Left cardiac atrium (tissue), 4 donors: Measurements from ENCODE around the gene AHNAK2. TPM values are rescaled to one million over a fixed set of nuclear protein-coding genes. Genes with fewer than 3 reads are reported as not detected.
"Not testable (repeated sequence)": the region's sequence is repeated elsewhere in the genome, so short reads cannot be mapped to it uniquely, and the experiment has no call there.

Experiments
- ATAC-seq, 2 donors: fragments of 200-7000 bp; cut with Tn5 transposase; one replicate each; pipeline ENCODE4 v1.9.1; 2020; ENCODE audit warnings: mild to moderate bottlenecking in 2 of 2, moderate library complexity in 2 of 2
- DNase-seq: peaks from one replicate; pipeline ENCODE4 v3.0.0-alpha.2; 2020
- intact Hi-C, 2 donors: fragments of 100-400 bp; cut with DNase I; formaldehyde crosslinking; loops; one replicate each; pipeline versions ENCODE4 v1.14.1 to v1.15.1; 2022 to 2023
- total RNA-seq, 2 donors: library from RNA; stranded (reverse); fragmentation: NEBNext Ultra II Directional; extraction: Animal tissue kit (Norgen Biotek cat#: 25700); gene quantifications; one replicate each; pipeline ENCODE4 v1.2.1, GENCODE V29; 2021
- donor health status: DM: no; HTN: yes; CAD: no.
- donor health status: DM: no; HTN: yes; CAD: no; lungs with severe emphysema.
- donor health status: DM: yes; HTN: yes; CAD: no.
- donor health status: Dilated cardiomyopathy.

The AHNAK2 gene
- total RNA-seq, 2 donors from 2014 or later, result 7.1 to 9.7 TPM

GRCh38 chr14:104925855-104926609 lies 52.1 kb downstream of the AHNAK2 start:
- DNase-seq (no peak), ATAC-seq (no peak)
- intact Hi-C loops, result no loop called here

- intact Hi-C loops, result no loop called here
- no peak for ATAC-seq
Observed at GRCh38 chr14:104925214-104925854, 52.8 kb downstream of the AHNAK2 start.

GRCh38 chr14:104924421-104925213 lies 53.6 kb downstream of the AHNAK2 start, which contains the start of gene PLD4:
PLD4 (plus strand) TSS chr14:104924879; CDS start chr14:104927141, 2,262 bp downstream.
- ATAC-seq, result no peak
- intact Hi-C loops, result no loop called here
- DNase-seq, result no peak

More at GRCh38 chr14:104925214-104925854, 52.8 kb downstream of the AHNAK2 start:
- DNase-seq, result no peak

GRCh38 chr14:104923640-104924420 lies 54.3 kb downstream of the AHNAK2 start:
- ATAC-seq, result no peak
- intact Hi-C loops, result no loop called here

GRCh38 chr14:104919993-104920315 lies 58.2 kb downstream of the AHNAK2 start:
- intact Hi-C loops, result no loop called here
- no peak for ATAC-seq
- DNase-seq, result no peak

More at GRCh38 chr14:104923640-104924420, 54.3 kb downstream of the AHNAK2 start:
- no peak for DNase-seq

- intact Hi-C loops, DNase-seq, ATAC-seq: not testable (repeated sequence)
Observed at GRCh38 chr14:104919152-104919992, 58.8 kb downstream of the AHNAK2 start.

- DNase-seq (no peak), ATAC-seq (no peak)
- intact Hi-C loops, result no loop called here
Observed at GRCh38 chr14:104917993-104918392, 60.2 kb downstream of the AHNAK2 start.

GRCh38 chr14:104917116-104917515 lies 61.1 kb downstream of the AHNAK2 start:
- DNase-seq, result no peak
- intact Hi-C loops, result no loop called here

GRCh38 chr14:104913435-104913834 lies 64.7 kb downstream of the AHNAK2 start:
- intact Hi-C loops, result no loop called here
- ATAC-seq (peak in 1 of 2 donors; percentile 49), DNase-seq (no peak)

More at GRCh38 chr14:104917116-104917515, 61.1 kb downstream of the AHNAK2 start:
- no peak for ATAC-seq

GRCh38 chr14:104912053-104912452 lies 66.1 kb downstream of the AHNAK2 start:
- ATAC-seq, result no peak
- intact Hi-C loops, result no loop called here
- no peak for DNase-seq

- intact Hi-C loops, result no loop called here
- ATAC-seq (no peak), DNase-seq (no peak)
Observed at GRCh38 chr14:104908303-104908702, 69.9 kb downstream of the AHNAK2 start.

GRCh38 chr14:104905579-104905933 lies 72.6 kb downstream of the AHNAK2 start:
- ATAC-seq, DNase-seq, intact Hi-C loops: not testable (repeated sequence)

GRCh38 chr14:104904650-104905578 lies 73.3 kb downstream of the AHNAK2 start:
- DNase-seq, intact Hi-C loops, ATAC-seq: not testable (repeated sequence)

- DNase-seq, result no peak
- intact Hi-C loops, result no loop called here
- ATAC-seq, result no peak
Observed at GRCh38 chr14:104903990-104904389, 74.2 kb downstream of the AHNAK2 start.

- ATAC-seq (no peak), DNase-seq (no peak)
- intact Hi-C loops, result no loop called here
Observed at GRCh38 chr14:104900639-104901512, 77.3 kb downstream of the AHNAK2 start.

- ATAC-seq (no peak), DNase-seq (no peak)
- intact Hi-C loops, result loop anchor here in 1 of 2 donors (5.0 kb wide), 1 partner anchor 143 kb away; no protein-coding TSS in a partner anchor
Observed at GRCh38 chr14:104899781-104900180, 78.4 kb downstream of the AHNAK2 start.
